IPS-15b (cell line): Measurements from ENCODE around the gene TNS3.

ENCODE experiments used
- H3K27me3 ChIP-seq: one replicate; pipeline ENCODE4 v1.6.1; 2013; ENCODE audit warnings: low read length; ENCODE audit not compliant: control insufficient read depth, insufficient read depth
- H3K36me3 ChIP-seq: one replicate; pipeline ENCODE4 v1.6.1; 2013; ENCODE audit warnings: low read length; ENCODE audit not compliant: control insufficient read depth, insufficient read depth
- H3K4me1 ChIP-seq: one replicate; pipeline ENCODE4 v1.6.1; 2013; ENCODE audit warnings: mild to moderate bottlenecking, low read length; ENCODE audit not compliant: control insufficient read depth, insufficient read depth
- H3K4me3 ChIP-seq: one replicate; pipeline ENCODE4 v1.5.1; 2013; ENCODE audit warnings: low read depth, low read length
- H3K9ac ChIP-seq: one replicate; pipeline ENCODE4 v1.6.1; 2013; ENCODE audit warnings: low read depth, mild to moderate bottlenecking, low read length
- H3K9me3 ChIP-seq: one replicate; pipeline ENCODE4 v1.6.1; 2013; ENCODE audit warnings: mild to moderate bottlenecking, low read length; ENCODE audit not compliant: control insufficient read depth, insufficient read depth

The TNS3 gene

DNA sequence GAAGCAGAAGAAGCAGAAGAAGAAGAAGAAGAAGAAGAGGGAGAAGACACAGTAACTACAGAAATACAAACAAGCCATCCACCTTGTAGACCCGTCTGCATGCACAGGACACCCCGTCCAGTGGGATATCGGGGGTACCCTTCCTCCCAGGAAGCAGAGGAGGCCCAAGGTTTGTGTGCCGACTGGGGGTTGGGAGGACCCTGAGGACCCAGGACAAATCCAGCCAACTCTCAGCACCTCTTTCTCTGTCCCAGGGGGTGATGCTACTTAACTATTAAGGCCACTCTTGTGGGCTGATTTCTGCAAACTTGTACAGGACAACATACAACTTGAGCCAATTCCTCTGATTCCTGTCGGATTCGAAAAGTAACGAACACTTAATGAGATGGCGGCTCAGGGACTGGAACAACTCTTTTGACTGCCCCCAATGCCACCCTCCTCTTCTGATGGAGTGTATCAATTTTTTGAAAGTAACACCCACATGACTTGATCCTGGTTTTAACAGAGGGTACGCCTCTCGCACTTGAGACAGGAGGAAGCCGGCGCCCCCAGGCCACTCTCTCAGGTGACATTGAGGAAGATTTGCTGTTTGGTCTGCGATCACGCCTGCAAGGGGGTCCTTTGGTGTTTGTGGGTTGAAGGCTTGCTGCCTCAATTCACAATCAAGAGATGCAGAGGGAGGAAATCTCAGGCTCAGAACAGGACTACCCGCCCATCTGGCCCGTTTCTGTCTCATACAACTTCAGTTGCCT is 192.6 kb downstream of the TNS3 start:
- Histone ChIP-seq H3K4me1 (no peaks in the 10 kb centered on the region), H3K4me3 (no peak overlapping the region), H3K9ac (no peak overlapping the region), H3K9me3 (no peaks in the 10 kb centered on the region), H3K36me3 (peaks cover 2% of the 10 kb centered on the region), H3K27me3 (no peaks in the 10 kb centered on the region)

DNA sequence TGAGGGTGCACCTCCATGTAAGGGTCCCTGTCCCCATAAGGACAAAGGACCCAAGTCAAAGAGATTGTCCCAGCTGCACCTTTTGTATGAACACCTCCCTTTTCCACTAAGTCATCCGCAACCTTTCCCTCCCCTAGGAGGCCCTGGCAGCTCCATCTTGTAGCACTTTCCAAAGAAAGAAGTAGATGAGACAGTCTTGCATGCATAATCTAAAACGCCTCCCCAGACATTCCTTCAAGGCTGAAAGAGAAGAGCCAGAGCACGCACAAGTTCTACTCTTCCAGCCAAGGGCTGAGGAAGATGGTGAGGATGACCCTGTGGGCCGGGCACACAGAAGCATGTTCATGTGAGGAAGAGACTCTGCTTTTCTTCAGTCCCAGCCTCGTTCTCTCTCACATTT is 194.4 kb downstream of the TNS3 start:
- H3K4me1 ChIP-seq = no peaks in the 10 kb centered on the region
- H3K4me3 ChIP-seq = no peak overlapping the region
- no peaks in the 10 kb centered on the region for H3K27me3 ChIP-seq
- no peak overlapping the region for H3K9ac ChIP-seq
- peaks cover 2% of the 10 kb centered on the region for H3K36me3 ChIP-seq
- H3K9me3 ChIP-seq = no peaks in the 10 kb centered on the region

DNA sequence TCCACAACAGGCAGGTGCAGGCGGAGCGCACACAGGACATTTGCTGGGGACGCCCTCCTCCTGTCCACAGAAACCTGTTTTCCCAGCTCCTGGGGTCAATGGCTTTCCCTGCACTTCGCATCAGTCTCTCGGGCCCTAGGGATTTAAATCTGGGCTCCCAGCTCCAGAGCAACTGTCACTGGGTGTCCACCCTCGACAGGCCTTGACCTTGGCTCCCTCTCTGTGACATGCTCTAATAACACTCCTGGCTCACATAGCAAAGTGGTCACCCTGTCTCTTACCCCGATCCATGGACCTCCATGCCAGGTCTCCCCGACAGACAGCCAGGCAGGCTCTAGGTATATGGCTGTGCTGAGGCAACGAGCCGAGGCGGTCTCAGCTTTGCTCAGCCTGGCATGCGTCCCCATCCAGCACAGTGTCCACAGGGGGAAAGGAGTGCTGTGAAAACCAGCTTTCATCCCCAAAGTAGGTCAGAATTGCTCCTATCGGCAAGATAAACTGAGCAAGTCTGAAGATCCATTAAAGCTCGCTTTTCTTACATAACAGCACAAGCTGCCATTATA is 195.6 kb downstream of the TNS3 start:
- peaks cover under 1% of the 10 kb centered on the region for H3K36me3 ChIP-seq
- no peaks in the 10 kb centered on the region for H3K27me3 ChIP-seq
- no peak overlapping the region for H3K4me3 ChIP-seq
- no peaks in the 10 kb centered on the region for H3K9me3 ChIP-seq
- no peak overlapping the region for H3K9ac ChIP-seq
- peaks cover 2% of the 10 kb centered on the region for H3K4me1 ChIP-seq

DNA sequence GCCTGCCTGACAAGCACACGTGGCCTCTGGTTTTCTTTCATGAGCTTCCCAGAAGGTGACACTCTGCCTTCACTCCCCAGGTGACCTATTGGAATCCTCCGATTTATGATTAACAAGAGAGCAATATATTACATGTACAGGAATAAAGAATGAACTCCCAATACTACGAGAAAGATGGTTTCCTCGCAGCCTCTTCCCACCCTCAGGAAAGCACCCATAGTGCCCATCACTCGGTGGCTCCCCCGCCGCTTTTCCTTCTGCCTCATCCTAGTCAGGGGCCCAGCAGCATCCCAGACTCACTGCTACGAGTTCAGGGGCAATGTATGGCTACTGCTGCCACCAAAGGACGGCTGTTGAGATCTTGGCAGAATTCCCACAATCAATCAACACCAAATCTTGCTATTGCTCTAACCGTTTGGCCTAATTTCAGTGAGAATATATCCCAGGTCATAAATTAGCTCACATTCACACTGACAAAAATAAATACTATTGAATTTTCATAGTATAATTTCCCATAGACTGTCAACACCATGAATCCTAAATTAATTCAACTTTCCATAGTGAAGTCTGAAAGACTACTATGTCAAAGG is 196.3 kb downstream of the TNS3 start:
- peaks cover 9% of the 10 kb centered on the region for H3K4me1 ChIP-seq
- no peak overlapping the region for H3K4me3 ChIP-seq
- H3K27me3 ChIP-seq = no peaks in the 10 kb centered on the region
- H3K9me3 ChIP-seq = no peaks in the 10 kb centered on the region
- no peak overlapping the region for H3K9ac ChIP-seq
- no peaks in the 10 kb centered on the region for H3K36me3 ChIP-seq

DNA sequence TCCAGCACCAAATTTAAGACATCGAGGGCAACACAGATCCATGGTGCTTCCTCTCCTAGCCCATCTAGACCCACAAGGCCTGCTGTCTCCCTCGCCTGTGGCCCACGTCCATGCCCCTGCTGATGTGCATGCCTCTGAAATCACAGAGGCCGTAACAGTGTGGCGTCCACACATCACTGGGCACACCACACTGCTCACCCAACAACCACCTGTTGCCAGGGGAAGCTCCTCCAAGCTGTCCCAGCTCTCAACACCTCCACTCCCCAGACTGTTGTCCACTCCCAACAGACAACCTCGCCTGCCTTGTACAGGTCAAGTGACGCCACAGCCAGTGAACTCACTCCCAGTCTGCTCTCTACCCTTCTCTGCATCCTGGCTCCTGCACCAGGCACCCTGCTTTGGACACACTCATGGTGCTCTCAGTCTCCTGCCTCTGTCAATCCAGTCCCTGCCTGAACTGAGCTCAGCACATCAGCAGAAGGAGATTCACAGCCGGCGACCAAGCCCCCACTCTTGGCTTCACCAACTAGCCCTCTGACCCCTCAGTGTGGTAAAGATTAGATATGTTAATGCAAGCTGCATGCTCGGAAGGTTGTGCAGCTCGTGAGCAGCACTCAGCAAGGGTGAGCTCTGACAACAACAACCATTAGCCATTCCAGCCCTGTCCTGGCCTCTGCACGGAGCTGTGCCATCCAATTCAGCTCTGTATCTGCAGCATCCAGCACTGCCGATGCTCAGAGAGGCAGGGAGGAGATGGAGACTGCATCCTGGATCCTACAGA is 197.0 kb downstream of the TNS3 start:
- H3K4me1 ChIP-seq = peaks cover 13% of the 10 kb centered on the region
- H3K4me3 ChIP-seq = no peak overlapping the region
- H3K9ac ChIP-seq = no peak overlapping the region
- no peaks in the 10 kb centered on the region for H3K9me3 ChIP-seq
- H3K36me3 ChIP-seq = no peaks in the 10 kb centered on the region
- no peaks in the 10 kb centered on the region for H3K27me3 ChIP-seq

DNA sequence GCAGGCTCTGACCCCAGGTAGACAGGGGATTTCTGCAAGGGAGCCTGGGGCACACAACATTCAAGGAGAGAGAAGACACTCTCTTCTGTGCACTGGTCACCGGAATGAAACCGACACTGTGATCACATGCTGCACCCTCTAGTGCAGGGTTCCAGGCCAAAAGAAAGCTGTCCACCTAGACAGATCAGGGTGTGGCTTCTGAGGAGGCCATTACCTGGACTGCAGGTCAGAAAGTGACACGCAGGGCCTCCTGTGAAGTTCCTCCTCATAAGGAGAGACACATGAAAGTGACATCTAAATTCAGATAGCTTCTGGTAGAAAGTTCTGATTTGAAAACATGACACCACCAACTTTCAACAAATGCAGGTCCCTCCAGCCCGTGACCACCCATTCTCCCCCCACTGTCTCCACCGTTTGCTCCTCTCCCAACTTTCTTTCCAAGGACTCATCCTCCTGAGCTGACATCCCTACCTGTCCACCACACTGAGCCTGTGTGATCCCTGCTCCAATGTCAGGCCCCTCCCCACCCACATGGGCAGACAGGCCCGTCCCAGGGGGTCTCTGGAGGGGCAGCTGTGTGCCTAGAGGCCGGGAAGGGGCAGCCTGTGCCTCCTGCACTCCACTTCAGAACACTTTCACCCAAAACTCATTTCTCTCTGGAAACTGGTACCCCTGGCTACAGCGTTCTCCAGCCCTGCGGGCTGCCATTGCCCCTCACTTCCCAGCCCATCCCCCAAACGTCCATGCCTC is 198.0 kb downstream of the TNS3 start:
- H3K27me3 ChIP-seq = no peaks in the 10 kb centered on the region
- H3K9ac ChIP-seq = no peak overlapping the region
- no peak overlapping the region for H3K4me3 ChIP-seq
- H3K36me3 ChIP-seq = no peaks in the 10 kb centered on the region
- H3K4me1 ChIP-seq = peaks cover 13% of the 10 kb centered on the region
- H3K9me3 ChIP-seq = no peaks in the 10 kb centered on the region

DNA sequence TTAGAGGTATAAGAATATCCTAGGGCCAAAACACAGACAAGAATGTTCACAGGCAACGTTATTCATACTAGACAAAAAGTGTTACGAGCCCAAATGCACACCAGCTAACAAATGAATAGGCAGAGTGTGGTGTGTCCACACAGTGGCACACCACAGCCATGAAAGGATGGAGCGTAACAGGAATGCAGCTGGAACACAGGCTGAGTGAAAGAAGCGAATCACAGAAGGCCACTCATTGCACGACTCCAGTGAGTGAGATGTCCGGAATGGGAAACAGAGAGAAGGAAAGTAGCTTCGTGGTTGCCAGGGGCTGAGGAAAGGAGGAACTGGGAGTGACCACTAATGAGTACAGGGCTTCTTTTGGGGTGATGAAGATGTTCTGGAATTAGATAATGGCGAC is 198.8 kb downstream of the TNS3 start:
- Histone ChIP-seq H3K27me3 (no peaks in the 10 kb centered on the region), H3K4me1 (peaks cover 13% of the 10 kb centered on the region), H3K4me3 (no peak overlapping the region), H3K9ac (no peak overlapping the region), H3K9me3 (no peaks in the 10 kb centered on the region), H3K36me3 (no peaks in the 10 kb centered on the region)

DNA sequence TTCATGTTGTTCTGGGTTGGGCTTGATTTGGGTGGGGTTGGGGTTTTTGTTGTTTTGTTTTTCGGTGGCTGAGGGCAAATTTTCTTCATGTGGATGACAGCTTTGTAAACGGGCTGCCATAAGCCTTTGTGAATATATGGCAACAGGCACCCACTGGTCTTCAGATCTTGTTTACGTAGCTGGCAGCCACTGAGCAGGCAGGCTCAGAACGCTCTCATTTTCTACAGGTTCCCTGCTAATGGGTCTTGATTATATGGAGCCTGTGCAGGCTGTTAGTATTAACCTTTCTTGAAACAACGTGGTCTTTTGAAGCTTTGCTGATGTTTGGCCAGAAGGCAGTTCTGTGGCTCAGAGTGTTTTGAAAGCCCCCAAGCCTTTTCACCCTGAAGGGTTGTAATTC is 199.7 kb downstream of the TNS3 start:
- Histone ChIP-seq H3K9ac (no peak overlapping the region), H3K36me3 (no peaks in the 10 kb centered on the region), H3K4me1 (peaks cover 13% of the 10 kb centered on the region), H3K27me3 (no peaks in the 10 kb centered on the region), H3K4me3 (no peak overlapping the region), H3K9me3 (no peaks in the 10 kb centered on the region)

DNA sequence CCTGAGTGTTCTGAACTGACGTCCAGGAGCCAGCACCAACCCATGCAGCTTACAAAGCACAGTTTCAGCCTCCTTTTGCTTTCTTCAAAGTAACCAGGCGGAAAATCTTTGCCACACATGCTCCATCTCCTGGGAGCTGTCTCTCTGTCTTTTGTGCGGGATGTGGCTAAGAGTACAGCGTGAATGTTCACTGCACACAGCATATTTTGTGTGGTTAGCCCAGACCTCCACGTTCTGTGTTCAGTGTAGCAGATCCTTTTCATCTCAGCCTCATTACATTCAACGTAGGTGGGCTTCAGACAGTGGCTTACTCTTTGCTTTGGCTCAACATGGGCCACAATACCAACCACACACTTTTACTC is 200.8 kb downstream of the TNS3 start:
- H3K4me1 ChIP-seq = peaks cover 13% of the 10 kb centered on the region
- no peak overlapping the region for H3K4me3 ChIP-seq
- H3K36me3 ChIP-seq = no peaks in the 10 kb centered on the region
- H3K27me3 ChIP-seq = no peaks in the 10 kb centered on the region
- no peaks in the 10 kb centered on the region for H3K9me3 ChIP-seq
- H3K9ac ChIP-seq = no peak overlapping the region

DNA sequence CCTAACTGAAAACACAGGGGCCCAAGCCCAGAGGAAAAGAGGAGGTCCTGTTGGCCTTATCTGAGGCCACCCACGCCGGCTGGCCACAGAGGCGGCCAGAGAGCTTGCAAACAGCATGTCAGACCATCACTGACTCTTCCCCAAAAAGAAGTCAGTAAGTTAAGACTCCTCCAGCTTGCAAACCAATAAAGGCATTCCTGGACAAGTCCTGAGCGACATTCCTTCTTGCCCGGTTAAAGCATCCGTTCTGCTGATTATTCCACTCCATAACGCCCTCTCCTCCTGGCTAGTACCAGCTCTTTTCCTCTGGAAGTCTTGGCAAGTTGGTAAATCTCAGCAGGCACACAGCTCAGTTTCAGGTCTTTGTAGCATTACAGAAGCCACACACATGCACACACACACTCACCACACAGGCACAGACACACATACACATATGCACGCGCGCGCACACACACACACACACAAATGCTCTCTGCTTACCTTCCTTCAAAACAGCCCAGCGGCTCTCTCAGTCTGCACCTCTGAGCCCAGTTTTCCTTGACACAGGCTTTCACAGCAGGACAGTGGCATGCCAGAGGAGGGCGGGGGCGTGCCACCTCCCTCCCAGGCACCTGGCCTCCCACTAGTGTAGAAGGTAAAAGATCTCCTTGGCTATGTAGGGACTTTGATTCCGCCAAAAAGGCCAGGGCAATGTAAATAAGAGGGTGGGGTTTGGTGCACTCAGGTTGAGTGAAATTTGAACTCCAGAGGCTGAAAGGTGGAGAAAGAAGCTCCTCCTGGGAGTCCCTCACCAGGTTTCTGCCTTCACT is 201.4 kb downstream of the TNS3 start:
- Histone ChIP-seq H3K4me1 (peaks cover 13% of the 10 kb centered on the region), H3K4me3 (peak overlapping the region; percentile 5), H3K36me3 (no peaks in the 10 kb centered on the region), H3K9me3 (no peaks in the 10 kb centered on the region), H3K27me3 (no peaks in the 10 kb centered on the region), H3K9ac (no peak overlapping the region)
